NCI-H774 (cell line): ENCODE results near the gene CLP1.
"Not testable (repeated sequence)": the region's sequence is repeated elsewhere in the genome, so short reads cannot be mapped to it uniquely, and the experiment has no call there.

Source experiments
- DNase-seq: peaks from one replicate; lab custom pipeline; 2025; lab: John Stamatoyannopoulos, UW

CLP1 gene

DNA sequence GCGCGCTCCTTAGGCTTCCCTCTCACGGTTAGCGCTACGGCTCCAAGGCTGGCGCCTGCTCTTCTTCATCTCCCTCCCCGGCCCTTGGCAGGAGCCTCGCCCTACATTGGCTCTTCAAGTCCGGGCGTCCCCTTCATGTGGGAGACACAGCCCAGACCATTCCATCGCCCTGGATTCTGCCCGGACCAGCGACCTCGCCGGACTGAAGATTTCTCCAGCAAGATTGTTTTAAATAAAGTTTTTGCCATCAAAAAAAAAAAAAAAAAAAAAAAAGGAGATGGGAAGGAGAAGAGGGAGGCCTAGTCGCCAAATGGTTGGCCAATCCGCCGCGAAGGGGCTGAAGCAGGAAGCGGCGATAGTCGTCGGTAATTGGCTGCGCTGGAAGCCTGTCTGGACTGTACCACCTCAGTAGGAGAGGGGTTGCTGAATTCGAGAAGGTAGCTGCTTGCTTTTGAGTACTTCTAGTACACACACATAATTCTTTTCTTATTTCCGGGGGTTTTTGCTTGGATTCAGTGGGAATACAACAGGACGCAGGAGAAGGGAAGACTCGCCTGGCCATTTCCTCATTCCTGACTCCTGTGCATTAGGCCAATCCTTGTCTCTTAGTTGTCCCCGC is 9.7 kb downstream of the CLP1 start:
- DNase-seq = peak; percentile 95

DNA sequence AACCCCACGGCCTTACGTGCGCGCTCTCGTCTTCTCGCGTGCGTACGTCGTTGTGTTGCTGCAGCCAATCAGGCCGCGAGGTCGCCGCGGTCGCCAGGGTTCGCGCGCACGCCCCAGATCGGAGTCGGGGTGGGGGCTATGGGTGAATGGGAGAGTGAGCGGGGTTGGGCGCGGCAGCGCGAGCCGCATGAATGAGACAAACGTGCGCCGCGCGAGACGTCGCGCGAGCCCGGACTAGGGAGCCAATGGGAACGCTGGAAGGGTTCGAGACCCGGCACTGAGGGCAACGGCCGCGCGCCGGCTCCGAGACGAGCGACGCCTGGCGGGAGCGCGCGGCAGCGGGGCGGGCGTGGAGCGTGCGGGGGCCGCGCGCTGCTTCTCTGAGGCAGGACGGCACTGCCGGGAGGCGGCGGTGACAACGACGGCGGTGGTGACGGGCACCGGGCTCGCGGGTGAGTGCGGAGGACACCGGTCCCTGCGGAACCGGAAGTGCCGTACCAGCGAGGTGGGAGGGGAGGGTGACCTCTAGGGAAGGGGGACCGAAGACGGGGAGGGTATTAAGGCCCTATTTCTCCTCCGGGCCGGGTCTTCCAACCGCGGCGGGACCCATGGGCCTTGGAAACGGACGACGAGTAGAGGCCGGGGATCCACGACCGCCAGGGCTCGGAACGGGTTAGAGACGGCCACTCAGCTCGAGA is 10.3 kb downstream of the CLP1 start, which contains the start of gene ZDHHC5:
ZDHHC5 (plus strand) TSS at position 379 of the 698 bp plus-strand sequence. CDS start 4,977 bp downstream, outside the sequence.
- peak; percentile 96 for DNase-seq

DNA sequence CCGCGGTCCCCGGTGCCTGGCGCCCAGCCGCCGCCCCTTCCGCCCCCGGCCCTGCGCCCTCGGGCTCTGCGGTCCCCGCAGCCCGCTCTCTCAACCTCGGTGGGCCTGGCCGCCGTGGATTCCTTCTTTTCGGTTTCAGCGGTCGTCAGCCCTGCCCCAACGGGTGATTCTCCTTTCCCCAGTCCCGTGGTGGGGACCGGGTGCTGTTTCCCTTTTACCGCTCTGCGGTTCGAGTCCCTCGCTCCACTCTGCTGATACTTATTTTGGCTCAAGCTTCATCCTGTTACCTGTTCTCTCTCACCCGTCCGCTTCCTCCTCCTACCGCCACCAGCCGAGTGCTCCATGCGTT is 10.8 kb downstream of the CLP1 start:
- no peak for DNase-seq

DNA sequence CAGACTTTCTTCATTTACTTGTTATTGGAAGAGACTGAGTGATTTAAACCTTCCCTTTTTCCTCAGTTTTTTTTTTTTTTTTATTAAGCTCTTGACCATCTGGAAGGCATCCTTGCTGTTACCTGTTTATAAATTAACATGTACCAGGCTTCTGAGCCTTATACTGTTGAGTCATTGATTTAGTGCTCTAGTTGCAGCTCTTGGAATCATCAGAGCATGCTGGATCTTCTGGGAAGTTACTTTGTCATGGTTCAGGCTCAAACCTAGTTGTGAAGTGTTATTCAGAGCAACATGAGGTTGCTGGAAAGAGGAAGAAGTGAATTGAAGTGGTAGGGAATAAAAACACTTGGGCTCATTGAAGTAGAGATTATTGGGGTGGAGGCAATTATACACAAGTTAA is 16.7 kb downstream of the CLP1 start:
- no peak for DNase-seq

DNA sequence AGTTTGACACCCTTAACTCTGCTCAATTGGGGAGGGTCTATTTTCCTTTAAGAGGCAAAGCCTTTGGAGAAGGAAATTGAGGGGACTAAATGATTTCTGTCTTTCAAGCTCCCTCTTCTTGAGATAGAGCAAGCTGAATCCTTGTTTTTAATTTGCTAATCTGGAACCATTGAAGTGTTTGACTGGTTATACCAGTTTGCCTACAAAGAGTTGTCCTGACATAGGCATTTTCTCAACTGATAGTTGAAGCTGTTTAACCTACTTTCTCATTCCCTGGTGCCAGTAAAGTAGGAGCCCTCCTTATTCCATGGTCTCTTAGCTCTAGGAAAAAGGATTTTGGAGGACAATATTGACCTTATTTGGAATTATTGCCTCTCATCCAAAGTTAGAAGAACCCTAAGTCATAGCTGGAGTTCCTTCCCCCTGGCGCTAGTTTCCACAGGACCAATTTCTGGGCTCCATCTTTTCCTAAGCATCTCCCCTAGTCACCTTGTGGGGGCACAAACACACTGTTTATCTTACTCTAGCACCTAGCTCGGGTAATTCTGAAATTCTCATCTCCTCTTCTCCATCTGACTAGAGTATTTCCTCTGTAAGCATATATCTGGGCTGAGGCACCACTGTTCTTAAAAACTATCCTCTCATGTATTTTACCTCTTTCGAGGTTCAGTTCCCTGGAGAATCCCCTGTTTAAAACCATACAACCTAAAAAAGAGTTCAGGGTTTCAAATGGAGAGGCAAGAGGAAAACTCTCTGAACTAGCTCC is 17.8 kb downstream of the CLP1 start:
- no peak for DNase-seq

DNA sequence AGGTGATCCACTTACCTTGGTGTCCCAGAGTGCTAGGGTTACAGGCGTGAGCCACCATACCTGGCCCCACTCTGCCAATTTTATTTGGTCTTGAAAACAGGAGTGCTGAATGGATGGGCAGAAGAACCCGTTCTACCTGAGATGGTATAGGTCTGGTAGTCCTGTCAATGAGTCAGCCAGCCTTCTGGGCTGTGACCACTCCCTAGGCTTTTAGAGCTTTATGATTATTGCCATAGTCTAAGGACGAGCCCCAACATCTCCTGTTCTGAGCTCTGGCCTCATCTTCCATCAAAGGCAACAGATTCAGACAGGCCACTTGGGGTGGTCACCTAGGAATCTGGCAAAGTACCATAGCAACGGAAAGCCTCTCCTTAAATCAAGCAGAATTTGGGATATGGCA is 21.8 kb downstream of the CLP1 start:
- DNase-seq = no peak

DNA sequence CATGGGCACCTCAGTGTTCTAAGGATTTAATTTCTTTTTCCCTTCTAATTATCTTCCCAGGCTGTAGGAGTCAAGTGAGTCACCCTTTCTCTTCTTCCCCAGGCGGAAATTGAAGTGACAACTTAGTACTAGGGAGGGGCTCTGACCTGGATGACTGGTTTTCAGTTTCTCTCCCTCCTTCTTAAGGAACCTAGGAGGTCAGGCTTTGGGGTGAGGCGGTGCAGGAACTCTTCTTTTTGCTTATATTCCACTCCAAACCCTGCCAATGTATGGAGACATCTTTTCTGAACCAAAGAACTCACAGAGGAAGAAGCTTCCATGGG is 23.0 kb downstream of the CLP1 start:
- no peak for DNase-seq

DNA sequence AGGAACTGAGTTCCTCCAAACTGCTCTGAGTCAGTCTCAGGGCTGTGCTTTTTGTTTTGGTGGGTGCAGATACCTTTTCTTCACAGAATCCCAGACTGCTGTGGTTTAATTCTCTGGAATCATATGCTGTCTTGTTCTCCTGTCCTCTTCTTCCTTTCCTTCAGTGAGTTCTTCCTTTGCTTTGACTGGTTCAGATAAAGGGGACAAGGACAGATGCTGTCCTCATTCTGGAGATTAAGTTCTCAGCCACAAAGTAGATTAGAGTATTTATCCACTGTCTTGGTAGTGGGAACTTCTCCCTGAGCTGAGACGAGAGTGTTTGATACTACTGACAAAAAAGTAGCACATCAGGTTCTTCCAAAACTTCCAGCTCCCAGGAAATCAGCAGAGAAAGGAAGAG is 23.6 kb downstream of the CLP1 start:
- no peak for DNase-seq

DNA sequence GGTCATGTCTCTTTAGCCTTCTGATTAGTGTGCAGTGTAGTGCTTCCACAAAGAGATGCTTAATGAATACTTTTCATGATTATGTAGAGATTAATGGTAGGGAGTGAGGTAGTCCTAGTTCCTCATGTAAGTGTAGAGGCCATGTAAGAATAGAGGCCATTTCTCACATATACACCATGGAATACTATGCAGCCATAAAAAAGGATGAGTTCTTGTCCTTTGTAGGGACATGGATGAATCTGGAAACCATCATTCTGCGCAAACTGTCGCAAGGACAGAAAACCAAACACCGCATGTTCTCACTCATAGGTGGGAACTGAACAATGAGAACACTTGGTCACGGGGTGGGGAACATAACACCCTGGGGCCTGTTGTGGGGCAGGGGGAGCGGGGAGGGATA is 32.9 kb downstream of the CLP1 start:
- DNase-seq = not testable (repeated sequence)

DNA sequence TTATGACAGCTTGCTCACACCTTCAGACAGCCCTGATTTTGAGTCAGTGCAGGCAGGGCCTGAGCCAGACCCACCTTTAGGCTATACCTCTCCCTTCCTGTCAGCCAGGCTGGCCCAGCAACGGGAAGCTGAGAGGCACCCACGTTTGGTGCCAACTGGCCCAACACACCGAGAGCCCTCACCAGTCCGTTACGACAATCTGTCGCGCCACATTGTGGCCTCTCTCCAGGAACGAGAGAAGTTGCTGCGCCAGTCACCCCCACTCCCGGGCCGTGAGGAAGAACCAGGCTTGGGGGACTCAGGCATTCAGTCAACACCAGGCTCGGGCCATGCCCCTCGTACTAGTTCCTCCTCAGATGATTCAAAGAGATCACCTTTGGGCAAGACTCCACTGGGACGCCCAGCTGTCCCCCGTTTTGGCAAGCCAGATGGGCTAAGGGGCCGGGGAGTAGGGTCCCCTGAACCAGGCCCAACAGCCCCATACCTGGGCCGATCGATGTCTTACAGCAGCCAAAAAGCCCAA is 41.3 kb downstream of the CLP1 start:
- DNase-seq = no peak

DNA sequence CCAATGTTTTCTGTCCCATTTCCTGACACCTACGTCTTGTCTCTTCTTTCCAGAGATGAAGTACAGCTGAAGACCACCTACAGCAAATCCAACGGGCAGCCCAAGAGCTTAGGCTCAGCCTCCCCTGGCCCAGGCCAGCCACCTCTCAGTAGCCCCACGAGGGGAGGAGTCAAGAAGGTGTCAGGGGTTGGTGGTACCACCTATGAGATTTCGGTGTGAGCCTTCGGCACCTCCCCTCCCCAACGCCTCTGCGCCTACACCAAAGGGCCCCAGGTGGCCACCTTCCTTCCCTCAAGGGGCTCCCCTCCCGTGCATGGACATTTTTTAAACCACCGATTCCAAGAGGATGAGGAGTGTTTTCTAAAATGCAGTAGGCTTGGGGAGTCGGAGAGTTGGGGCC is 42.3 kb downstream of the CLP1 start:
- no peak for DNase-seq

DNA sequence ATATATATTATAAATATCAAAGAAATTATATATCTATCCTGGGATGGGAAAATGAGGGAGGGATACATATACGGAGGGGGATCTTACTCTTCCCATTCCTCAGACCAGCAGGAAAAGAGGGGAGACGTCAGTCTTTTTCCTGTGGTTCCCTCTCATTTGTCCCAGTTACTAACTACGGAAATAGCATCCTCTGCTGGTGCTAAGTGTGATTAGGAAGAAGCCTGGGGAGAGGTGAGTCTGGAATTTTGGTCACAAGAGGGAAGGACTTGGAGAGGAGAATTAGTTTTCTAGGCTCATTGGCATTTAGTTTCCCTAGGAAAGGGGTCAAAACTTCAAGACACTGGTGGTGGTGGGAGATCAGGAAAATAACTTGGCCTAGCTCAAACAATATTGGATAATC is 42.9 kb downstream of the CLP1 start:
- no peak for DNase-seq

DNA sequence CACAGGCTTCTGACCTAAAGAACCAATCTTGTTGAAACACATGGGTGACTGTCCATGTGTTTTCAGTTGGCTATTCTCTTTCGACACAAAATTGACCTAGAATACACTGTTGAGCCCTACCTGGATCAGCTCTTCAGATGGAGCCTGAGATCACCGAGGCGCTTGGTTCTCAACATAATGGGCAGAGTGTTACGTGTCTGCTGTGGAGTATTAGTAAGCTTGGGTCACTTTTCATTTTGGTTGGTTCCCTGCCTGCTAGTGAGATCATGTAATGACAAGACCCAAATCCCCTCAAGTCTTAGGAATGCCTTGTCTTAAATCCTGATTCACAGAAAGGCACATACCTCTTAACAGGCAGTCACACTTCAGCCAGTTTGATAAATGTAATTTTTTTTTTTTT is 45.8 kb downstream of the CLP1 start:
- DNase-seq = no peak

DNA sequence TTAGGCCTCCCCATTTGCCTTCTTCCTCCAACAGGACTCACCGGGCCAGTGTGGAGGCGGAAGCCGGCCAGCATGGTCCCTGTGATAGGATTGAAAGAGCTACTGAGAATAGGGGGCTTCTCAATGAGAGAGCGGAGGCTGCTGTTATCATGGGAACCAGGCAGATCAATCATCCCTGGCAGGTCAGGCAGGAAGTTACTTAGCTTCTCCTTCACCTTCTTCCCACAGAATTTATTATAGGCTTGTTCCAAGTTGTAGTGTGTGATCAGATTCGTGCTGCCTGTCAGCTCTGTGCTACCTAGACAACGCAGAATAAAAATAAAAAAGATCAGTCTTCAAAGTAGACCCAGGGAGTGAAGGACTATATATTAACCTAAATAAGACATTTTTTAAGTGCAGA is 47.4 kb downstream of the CLP1 start:
- no peak for DNase-seq

DNA sequence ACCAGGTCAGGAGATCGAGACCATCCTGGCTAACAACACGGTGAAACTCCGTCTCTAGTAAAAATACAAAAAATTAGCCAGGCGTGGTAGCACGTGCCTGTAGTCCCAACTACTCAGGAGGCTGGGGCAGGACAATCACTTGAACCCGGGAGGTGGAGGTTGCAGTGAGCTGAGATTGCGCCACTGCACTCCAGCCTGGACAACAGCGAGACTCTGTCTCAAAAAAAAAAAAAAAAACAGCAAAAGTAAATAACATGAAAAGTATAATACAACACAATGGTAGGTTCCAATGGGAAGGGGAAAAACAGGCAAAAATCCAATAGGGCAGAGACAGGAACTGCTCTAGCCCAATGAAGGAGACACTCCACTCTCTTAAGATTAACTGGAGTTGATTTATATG is 47.9 kb downstream of the CLP1 start:
- DNase-seq = not testable (repeated sequence)

DNA sequence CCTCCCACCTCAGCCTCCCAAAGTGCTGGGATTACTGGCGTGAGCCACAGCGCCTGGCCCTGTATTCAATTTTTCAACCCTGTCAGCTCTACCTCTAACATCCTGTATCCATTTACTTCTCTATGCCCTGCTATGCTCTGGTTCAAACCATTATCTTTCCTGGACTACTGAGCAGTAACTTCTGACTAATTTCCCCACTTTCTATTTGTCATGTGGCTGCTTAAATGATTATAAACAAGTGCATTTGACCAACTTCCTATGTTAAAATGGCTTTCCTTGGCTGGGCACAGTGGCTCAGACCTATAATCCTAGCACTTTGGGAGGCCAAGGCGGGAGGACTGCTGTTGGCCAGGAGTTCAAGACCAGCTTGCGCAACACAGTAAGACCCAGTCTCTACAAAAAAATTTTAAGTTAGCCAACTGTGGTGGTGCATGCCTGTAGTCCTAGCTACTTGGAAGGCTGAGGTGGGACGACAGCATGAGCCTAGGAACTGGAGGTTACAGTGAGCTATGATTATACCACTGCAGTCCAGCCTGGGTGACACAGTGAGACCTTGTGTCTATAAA is 52.3 kb downstream of the CLP1 start:
- DNase-seq = no peak
